ENCODE data around the gene CDK15. TPM values are rescaled to one million over a fixed set of nuclear protein-coding genes. Genes with fewer than 3 reads are reported as not detected.
"Not testable (repeated sequence)": the region's sequence is repeated elsewhere in the genome, so short reads cannot be mapped to it uniquely, and the experiment has no call there.

CDK15 gene
- polyA plus RNA-seq (2013, experiment 1 of 2): not detected
- polyA plus RNA-seq (2013, experiment 2 of 2): 0.51 TPM

DNA sequence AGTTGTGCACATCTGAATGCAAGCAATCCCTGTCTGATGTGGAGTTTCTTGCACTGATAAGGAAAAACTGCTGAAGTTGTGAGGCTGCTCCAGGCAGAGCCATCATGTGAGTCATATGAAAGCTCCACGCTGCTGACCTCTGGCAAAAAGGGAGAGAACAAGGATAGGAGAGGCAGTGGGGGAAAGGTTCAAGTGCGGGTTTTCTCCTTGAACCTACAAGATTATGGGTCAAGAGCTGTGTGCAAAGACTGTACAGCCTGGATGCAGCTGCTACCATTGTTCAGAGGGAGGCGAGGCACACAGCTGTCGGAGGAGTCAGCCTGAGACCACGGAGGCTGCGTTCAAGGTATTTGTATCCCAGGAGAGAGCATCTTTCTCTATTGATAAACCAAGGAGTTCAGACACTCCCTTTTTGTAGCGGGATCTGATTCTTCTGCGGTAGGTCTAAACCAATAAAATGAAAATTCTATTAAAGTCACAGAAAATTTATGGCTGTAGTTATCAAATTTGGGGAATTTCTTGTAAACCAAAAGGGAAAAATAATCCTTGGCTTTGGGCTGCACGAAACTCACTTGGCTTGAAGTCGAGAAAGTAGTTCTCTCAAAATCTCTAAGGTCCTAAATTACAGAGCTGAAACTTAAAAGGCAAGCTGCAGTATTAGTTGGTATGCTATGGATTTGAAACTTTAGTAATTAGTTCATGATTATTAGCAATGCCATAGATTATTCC, at the start of gene CDK15:
CDK15 (plus strand) TSS at position 96 of the 729 bp plus-strand sequence; CDS start at position 224, 128 bp downstream.
- WGBS: 81% methylated on average over 9 of the region's 10 CpGs
- H3K27me3 ChIP-seq (ENCODE audit: insufficient read depth, low read length): no peaks in the 10 kb centered on the region
- no peak within 1 kb of the TSS for H3K4me3 ChIP-seq (ENCODE audit: low read length)
- H3K27ac ChIP-seq (ENCODE audit: low read depth, low read length): no peak within 1 kb of the TSS
- no peaks in the 10 kb centered on the region for H3K9me3 ChIP-seq (ENCODE audit: insufficient read depth, low read depth, low read length)
- H3K36me3 ChIP-seq (ENCODE audit: insufficient read depth, low read length): no peaks in the 10 kb centered on the region
- no peak within 1 kb of the TSS for H3K9ac ChIP-seq (ENCODE audit: low read depth, low read length)
- peaks cover 9% of the 10 kb centered on the region for H3K4me1 ChIP-seq (ENCODE audit: insufficient read depth, low read length)

GRCh38 chr2:201758234-201758633, 48.1 kb upstream of the CDK15 start:
- Histone ChIP-seq H3K9ac (ENCODE audit: low read depth, low read length) (no peak overlapping the region), H3K27ac (ENCODE audit: low read depth, low read length) (no peak overlapping the region), H3K4me3 (ENCODE audit: low read length) (no peak overlapping the region), H3K27me3 (ENCODE audit: insufficient read depth, low read length) (no peaks in the 10 kb centered on the region), H3K4me1 (ENCODE audit: insufficient read depth, low read length) (no peaks in the 10 kb centered on the region), H3K36me3 (ENCODE audit: insufficient read depth, low read length) (peaks cover 85% of the 10 kb centered on the region), H3K9me3 (ENCODE audit: insufficient read depth, low read depth, low read length) (no peaks in the 10 kb centered on the region)
- whole genome bisulfite sequencing: 0% methylated on average over 1 of the region's 1 CpG

- 92% methylated on average over 3 of the region's 3 CpGs for WGBS
- H3K27me3 ChIP-seq (ENCODE audit: insufficient read depth, low read length): no peaks in the 10 kb centered on the region
Measured at GRCh38 chr2:201758873-201759272, 47.5 kb upstream of the CDK15 start.

DNA sequence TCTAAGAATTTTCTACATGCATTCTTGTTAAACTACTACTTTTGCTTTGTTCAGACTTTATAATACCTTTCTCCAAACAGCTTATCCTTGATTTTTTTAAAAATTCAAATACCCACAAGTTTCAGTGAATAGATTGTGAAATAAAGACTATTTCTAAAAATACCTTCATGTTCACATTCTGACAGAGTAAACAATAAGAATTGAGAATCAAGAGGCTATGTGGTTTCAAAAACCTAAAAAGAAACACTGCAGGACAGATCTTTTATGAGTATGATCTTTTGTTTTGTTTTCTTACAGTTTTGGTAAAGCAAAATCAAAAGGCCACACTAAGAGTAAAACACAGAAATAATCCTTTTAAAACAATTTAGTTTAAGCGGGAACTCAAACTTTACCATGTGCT, 46.8 kb upstream of the CDK15 start:
- WGBS: 95% methylated on average over 1 of the region's 1 CpG
- Histone ChIP-seq H3K9me3 (ENCODE audit: insufficient read depth, low read depth, low read length) (no peaks in the 10 kb centered on the region), H3K36me3 (ENCODE audit: insufficient read depth, low read length) (peaks cover 88% of the 10 kb centered on the region), H3K4me1 (ENCODE audit: insufficient read depth, low read length) (no peaks in the 10 kb centered on the region), H3K27me3 (ENCODE audit: insufficient read depth, low read length) (no peaks in the 10 kb centered on the region), H3K4me3 (ENCODE audit: low read length) (no peak overlapping the region), H3K27ac (ENCODE audit: low read depth, low read length) (no peak overlapping the region), H3K9ac (ENCODE audit: low read depth, low read length) (no peak overlapping the region)

More at GRCh38 chr2:201758873-201759272, 47.5 kb upstream of the CDK15 start:
- Histone ChIP-seq H3K9ac (ENCODE audit: low read depth, low read length) (no peak overlapping the region), H3K36me3 (ENCODE audit: insufficient read depth, low read length) (peaks cover 88% of the 10 kb centered on the region), H3K27ac (ENCODE audit: low read depth, low read length) (no peak overlapping the region), H3K9me3 (ENCODE audit: insufficient read depth, low read depth, low read length) (no peaks in the 10 kb centered on the region), H3K4me3 (ENCODE audit: low read length) (no peak overlapping the region), H3K4me1 (ENCODE audit: insufficient read depth, low read length) (no peaks in the 10 kb centered on the region)

GRCh38 chr2:201761101-201761500, 45.2 kb upstream of the CDK15 start:
- peaks cover 92% of the 10 kb centered on the region for H3K36me3 ChIP-seq (ENCODE audit: insufficient read depth, low read length)

DNA sequence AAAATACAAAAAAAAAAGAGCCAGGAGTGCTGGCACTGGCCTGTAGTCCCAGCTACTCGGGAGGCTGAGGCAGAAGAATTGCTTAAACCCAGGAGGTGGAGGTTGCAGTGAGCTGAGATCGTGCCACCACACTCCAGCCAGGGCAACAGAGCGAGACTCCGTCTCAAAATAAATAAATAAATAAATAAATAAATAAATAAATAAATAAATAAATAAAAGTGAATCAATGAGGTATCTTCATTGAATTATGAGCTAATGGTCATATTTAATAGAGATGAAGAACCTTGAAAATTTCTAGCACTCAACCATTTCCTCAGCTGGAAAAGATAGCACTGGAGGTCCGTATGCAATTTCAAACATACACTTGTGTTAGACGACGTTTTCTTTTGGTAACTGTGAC, 41.9 kb upstream of the CDK15 start:
- not testable (repeated sequence) for H3K27me3 ChIP-seq (ENCODE audit: insufficient read depth, low read length); H3K27ac ChIP-seq (ENCODE audit: low read depth, low read length); H3K4me1 ChIP-seq (ENCODE audit: insufficient read depth, low read length); H3K9me3 ChIP-seq (ENCODE audit: insufficient read depth, low read depth, low read length); H3K4me3 ChIP-seq (ENCODE audit: low read length); H3K9ac ChIP-seq (ENCODE audit: low read depth, low read length)
- WGBS: 96% methylated on average over 5 of the region's 7 CpGs
- H3K36me3 ChIP-seq (ENCODE audit: insufficient read depth, low read length): peaks cover 74% of the 10 kb centered on the region

More at GRCh38 chr2:201761101-201761500, 45.2 kb upstream of the CDK15 start:
- Histone ChIP-seq H3K27me3 (ENCODE audit: insufficient read depth, low read length) (no peaks in the 10 kb centered on the region), H3K4me3 (ENCODE audit: low read length) (no peak overlapping the region), H3K4me1 (ENCODE audit: insufficient read depth, low read length) (no peaks in the 10 kb centered on the region), H3K9ac (ENCODE audit: low read depth, low read length) (no peak overlapping the region), H3K9me3 (ENCODE audit: insufficient read depth, low read depth, low read length) (no peaks in the 10 kb centered on the region), H3K27ac (ENCODE audit: low read depth, low read length) (no peak overlapping the region)
- 95% methylated on average over 4 of the region's 4 CpGs for WGBS

- Histone ChIP-seq H3K27ac (ENCODE audit: low read depth, low read length) (no peak overlapping the region), H3K27me3 (ENCODE audit: insufficient read depth, low read length) (no peaks in the 10 kb centered on the region), H3K9ac (ENCODE audit: low read depth, low read length) (no peak overlapping the region), H3K36me3 (ENCODE audit: insufficient read depth, low read length) (peaks cover 63% of the 10 kb centered on the region), H3K4me3 (ENCODE audit: low read length) (no peak overlapping the region), H3K9me3 (ENCODE audit: insufficient read depth, low read depth, low read length) (no peaks in the 10 kb centered on the region), H3K4me1 (ENCODE audit: insufficient read depth, low read length) (no peaks in the 10 kb centered on the region)
Measured at GRCh38 chr2:201765799-201766198, 40.5 kb upstream of the CDK15 start.

- WGBS: no CpG with 5 or more reads among the region's 1 CpG
- peaks cover 33% of the 10 kb centered on the region for H3K36me3 ChIP-seq (ENCODE audit: insufficient read depth, low read length)
- H3K27me3 ChIP-seq (ENCODE audit: insufficient read depth, low read length): no peaks in the 10 kb centered on the region
- H3K9ac ChIP-seq (ENCODE audit: low read depth, low read length): no peak overlapping the region
- H3K4me1 ChIP-seq (ENCODE audit: insufficient read depth, low read length): peaks cover 14% of the 10 kb centered on the region
- no peaks in the 10 kb centered on the region for H3K9me3 ChIP-seq (ENCODE audit: insufficient read depth, low read depth, low read length)
- no peak overlapping the region for H3K27ac ChIP-seq (ENCODE audit: low read depth, low read length)
- no peak overlapping the region for H3K4me3 ChIP-seq (ENCODE audit: low read length)
Measured at GRCh38 chr2:201768918-201769317, 37.4 kb upstream of the CDK15 start.

GRCh38 chr2:201769666-201770373, 36.5 kb upstream of the CDK15 start:
- Histone ChIP-seq H3K9me3 (ENCODE audit: insufficient read depth, low read depth, low read length) (no peaks in the 10 kb centered on the region), H3K27me3 (ENCODE audit: insufficient read depth, low read length) (no peaks in the 10 kb centered on the region), H3K36me3 (ENCODE audit: insufficient read depth, low read length) (peaks cover 27% of the 10 kb centered on the region), H3K9ac (ENCODE audit: low read depth, low read length) (no peak overlapping the region), H3K4me3 (ENCODE audit: low read length) (no peak overlapping the region), H3K27ac (ENCODE audit: low read depth, low read length) (no peak overlapping the region), H3K4me1 (ENCODE audit: insufficient read depth, low read length) (peaks cover 24% of the 10 kb centered on the region)
- 93% methylated on average over 4 of the region's 4 CpGs for WGBS

- Histone ChIP-seq H3K9me3 (ENCODE audit: insufficient read depth, low read depth, low read length) (no peaks in the 10 kb centered on the region), H3K4me1 (ENCODE audit: insufficient read depth, low read length) (peaks cover 54% of the 10 kb centered on the region), H3K27ac (ENCODE audit: low read depth, low read length) (no peak overlapping the region), H3K9ac (ENCODE audit: low read depth, low read length) (no peak overlapping the region), H3K27me3 (ENCODE audit: insufficient read depth, low read length) (no peaks in the 10 kb centered on the region), H3K36me3 (ENCODE audit: insufficient read depth, low read length) (peaks cover 2% of the 10 kb centered on the region; the same call in 1 of the 2 replicates), H3K4me3 (ENCODE audit: low read length) (no peak overlapping the region)
- 57% methylated on average over 1 of the region's 1 CpG for WGBS
Measured at GRCh38 chr2:201773990-201774389, 32.3 kb upstream of the CDK15 start.

DNA sequence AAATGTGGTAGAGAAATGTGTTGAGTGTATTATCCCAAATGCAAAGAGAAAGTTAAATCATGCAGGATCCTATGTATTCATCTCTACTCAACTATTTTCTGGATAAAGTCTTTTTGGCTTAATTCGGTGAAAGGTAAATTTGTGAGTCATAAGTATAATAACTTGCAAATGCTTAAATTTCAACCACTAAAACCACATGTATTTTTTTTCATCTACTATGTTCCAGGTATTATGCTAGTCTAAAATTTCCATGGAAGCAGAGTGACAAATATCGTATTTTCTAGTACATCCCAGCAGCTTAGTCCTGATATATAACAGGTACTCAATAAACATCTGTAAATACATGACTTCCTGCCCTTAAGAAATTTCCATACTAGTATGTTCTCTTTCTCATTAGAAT, 31.8 kb upstream of the CDK15 start:
- H3K27ac ChIP-seq (ENCODE audit: low read depth, low read length): no peak overlapping the region
- WGBS: 100% methylated on average over 1 of the region's 2 CpGs

More for the DNA sequence above, 31.8 kb upstream of the CDK15 start:
- Histone ChIP-seq H3K9me3 (ENCODE audit: insufficient read depth, low read depth, low read length) (no peaks in the 10 kb centered on the region), H3K36me3 (ENCODE audit: insufficient read depth, low read length) (peaks cover 2% of the 10 kb centered on the region; the same call in 1 of the 2 replicates), H3K4me3 (ENCODE audit: low read length) (no peak overlapping the region), H3K9ac (ENCODE audit: low read depth, low read length) (no peak overlapping the region), H3K27me3 (ENCODE audit: insufficient read depth, low read length) (no peaks in the 10 kb centered on the region), H3K4me1 (ENCODE audit: insufficient read depth, low read length) (peaks cover 59% of the 10 kb centered on the region)
